NCI-H526 treated with DMSO at 0.1 percent for 48 hours (cell line): ENCODE measurements around the gene MED27.

Source experiments
- DNase-seq: peaks from one replicate; lab custom pipeline; 2025; lab: John Stamatoyannopoulos, UW

Gene MED27

DNA sequence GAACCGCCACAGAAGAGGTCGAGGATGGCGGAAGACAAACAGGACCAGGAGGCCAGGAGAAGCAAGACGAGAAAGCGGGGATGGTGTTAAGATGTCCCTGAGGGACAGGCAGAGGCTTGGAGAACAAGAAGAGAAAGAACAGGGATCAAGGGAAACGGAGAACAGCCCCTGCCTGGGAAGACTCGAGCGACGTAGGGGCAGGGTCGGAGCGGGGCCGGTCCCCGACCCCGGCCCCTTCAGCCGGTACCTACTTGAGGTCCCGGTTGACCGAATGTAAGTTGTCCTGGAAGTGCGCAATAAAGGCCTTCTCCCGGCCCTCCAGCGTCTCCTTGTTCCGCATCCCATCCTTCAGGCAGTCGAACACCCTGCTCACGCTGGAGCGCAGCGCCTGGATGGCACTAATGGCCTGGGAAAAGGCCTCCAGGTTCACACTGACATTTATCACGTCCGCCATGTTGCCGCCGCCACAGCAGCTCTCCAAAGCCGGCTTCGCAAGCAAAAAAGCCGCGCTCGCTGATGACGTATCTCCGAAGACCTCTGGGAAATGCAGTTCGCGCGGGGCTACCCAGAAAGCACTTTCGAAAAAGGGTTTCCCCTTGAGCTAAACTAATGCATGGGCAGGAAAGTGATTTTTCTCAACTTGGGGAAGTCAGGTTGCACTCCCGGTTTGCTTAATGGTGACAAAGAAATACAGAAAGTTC lies at the start of gene MED27:
Gene MED27, minus strand, starts transcription at position 477 of the 701 bp plus-strand sequence. Its CDS starts 23 bp downstream, at position 454.
- DNase-seq, result peak; percentile 49

DNA sequence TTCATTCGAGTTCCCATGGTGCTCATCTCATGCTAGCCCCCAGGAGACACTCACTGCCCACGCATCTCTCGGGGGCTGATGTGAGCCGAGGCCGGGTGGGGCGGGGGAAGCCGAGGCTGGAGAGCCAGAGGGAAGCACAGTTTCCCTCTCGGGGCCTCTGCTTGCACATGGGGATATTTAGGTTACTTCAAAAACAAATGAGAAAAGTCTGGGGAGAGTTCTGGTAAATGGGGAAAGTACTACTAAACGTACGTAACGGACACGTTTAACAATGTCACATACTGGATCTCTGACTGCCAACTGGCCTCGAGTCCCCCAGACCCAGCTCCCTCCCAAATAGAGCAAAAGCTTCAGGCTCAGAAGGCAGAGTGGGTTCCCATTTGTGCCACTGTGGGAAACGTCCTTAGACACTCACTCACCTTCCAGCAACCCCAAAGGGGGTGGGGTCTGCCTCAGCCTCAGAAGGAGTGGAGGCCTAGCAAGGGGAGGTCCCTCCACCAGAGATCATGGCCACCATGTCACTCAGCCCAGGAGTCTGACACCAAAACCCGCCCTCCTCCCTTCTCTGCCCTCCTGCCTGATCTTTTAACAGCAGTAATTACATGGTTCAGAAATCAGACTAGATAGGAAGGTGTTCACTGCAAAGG lies 48.3 kb upstream of the MED27 start:
- no peak for DNase-seq

- DNase-seq, result no peak
These were observed 47.1 kb upstream of the MED27 start for GRCh38 chr9:132126680-132127236.

- DNase-seq, result no peak
These were observed 46.4 kb upstream of the MED27 start for GRCh38 chr9:132125944-132126679.

DNA sequence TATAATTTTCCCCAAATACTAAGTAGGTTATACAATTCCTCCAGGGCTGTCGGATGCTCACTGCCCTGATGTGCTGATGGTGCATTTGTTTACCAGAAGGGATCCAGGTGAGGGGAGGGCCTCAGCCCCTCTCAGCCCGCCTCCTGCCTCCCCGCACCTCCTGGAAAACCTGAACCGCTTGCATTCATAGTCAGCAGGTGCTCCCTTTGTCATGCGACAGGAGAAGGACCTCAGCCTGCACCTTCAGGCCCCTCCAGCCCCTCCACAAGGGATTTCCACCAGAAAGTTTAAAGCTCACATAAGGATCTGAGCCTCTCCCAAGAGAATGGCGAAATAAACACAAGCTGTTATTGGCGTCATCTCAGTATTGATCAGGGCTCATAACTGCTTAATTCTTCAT lies 45.7 kb upstream of the MED27 start:
- DNase-seq, result no peak

GRCh38 chr9:132124800-132125199 lies 45.1 kb upstream of the MED27 start:
- DNase-seq, result no peak

DNA sequence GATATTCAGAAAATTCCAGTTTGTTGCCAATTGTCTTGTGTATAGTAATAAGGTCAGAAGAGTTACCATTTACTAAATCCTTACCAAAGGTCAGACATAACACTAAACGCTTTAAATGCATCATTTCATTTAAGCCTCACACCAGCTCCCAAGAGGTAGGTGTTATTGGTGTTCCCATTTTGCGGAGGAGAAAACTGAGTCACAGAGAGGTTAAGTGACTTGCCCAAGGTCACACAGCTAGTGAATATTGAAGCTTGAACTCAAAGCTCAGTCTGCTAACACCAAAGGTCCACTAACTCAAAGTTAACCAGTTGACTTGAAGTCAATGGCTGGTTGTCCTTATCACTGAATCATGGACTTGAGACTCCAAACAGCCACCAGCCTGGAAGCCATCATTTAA lies 41.4 kb upstream of the MED27 start:
- no peak for DNase-seq

DNA sequence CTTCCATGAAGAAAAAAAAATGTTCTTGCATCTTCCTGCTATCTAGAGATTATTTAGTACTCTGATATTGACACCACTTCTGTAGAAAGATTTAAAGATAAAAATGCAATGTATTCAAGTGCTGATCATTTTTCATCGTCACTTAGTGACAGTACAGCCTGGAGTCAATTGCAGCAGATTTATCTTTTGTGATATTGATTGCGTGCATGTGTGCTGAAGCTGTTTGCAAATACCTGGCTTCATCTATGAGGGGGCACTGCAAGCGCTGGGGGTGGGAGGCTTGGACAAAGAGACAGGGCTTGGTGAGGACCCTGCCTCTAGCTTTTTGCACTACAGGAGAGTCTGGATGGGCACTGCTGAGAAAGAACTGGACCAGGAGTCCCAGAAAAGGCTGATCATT lies 38.0 kb upstream of the MED27 start:
- no peak for DNase-seq

GRCh38 chr9:132116583-132116982 lies 36.9 kb upstream of the MED27 start:
- no peak for DNase-seq

DNA sequence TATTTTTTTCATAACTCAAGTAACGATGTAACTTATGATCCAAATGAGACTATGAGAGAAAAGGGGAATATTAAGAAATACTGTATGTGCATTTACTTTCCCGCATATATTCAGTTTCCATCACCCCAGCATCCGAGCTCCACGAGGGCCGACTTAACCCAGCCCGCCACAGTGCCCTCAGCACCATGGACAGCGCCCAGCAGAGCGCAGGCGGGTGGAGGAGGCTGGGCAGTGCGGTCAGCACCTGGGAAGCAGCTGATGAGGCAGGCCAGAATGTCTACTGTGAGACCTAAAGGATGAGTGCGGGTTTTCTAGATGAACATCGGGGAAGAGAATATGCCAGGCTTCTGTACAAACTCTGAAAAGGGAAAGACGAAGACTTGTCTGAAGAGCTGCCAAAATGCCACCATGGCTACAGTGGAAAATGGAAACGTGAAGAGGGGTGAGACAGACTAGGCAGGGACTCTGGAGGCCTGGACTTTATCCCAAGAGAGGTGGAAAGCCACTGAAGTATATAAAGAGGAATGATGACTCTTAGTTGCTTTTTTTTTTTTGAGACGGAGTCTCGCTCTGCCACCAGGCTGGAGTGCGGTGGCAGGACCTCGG lies 34.5 kb upstream of the MED27 start:
- DNase-seq, result no peak

GRCh38 chr9:132109291-132109690 lies 29.6 kb upstream of the MED27 start:
- DNase-seq, result no peak

DNA sequence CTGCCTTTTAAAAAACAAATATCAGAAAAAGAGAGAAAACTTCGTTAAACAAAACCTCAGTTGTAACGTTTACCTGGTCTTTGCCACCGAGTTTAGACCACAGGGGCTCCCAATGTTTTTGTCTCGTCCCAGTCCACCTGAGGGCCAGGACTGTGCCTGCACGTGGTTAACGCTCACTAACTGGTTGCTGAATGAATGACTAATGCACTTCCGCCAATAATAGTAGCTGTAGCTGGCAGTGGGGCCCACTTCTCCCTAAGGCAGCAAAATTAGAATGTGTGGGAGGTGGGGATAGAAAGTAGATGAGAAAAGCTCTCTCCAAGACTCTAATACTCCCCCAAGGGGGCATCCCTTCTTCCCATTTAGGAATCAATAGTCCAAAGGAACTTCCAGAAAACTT lies 29.1 kb upstream of the MED27 start:
- DNase-seq, result no peak

GRCh38 chr9:132099741-132100407 lies 20.2 kb upstream of the MED27 start:
- DNase-seq, result no peak

GRCh38 chr9:132099167-132099566 lies 19.5 kb upstream of the MED27 start:
- no peak for DNase-seq

GRCh38 chr9:132094314-132094791 lies 14.7 kb upstream of the MED27 start:
- no peak for DNase-seq

DNA sequence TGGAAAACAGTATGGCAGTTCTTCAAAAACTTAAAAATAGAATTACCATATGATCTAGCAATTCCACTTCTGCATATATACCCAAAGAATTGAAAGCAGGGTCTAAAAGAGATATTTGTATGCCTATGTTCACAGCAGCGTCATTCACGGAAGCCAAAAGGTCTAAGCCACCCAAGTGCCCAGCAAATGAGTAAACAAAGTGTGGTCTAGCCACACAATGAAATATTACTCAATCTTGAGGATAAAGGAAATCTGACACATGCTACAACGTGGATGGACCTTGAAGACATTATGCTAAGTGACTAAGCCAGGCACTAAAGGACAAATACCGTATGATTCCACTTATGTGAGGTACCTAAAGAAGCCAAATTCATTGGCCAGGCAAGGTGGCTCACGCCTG lies 11.1 kb upstream of the MED27 start:
- DNase-seq, result no peak

- no peak for DNase-seq
These were observed 7.9 kb upstream of the MED27 start for GRCh38 chr9:132087438-132088030.

DNA sequence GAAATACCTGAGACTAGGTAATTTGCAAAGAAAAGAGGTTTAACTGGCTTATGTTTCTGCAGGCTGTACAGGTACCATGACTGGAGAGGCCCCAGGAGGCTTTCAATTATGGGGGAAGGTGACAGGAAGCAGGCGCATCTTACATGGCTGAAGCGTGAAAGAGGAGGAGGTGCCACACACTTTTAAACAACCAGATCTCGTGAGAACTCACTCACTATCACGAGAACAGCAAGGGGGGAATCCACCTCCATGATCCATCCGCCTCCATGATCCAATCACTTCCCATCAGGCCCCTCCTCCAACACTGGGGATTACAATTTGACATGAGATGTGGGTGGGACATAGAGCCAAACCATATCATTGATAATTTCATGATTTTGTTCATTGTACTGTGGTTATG lies 2.5 kb upstream of the MED27 start:
- no peak for DNase-seq

DNA sequence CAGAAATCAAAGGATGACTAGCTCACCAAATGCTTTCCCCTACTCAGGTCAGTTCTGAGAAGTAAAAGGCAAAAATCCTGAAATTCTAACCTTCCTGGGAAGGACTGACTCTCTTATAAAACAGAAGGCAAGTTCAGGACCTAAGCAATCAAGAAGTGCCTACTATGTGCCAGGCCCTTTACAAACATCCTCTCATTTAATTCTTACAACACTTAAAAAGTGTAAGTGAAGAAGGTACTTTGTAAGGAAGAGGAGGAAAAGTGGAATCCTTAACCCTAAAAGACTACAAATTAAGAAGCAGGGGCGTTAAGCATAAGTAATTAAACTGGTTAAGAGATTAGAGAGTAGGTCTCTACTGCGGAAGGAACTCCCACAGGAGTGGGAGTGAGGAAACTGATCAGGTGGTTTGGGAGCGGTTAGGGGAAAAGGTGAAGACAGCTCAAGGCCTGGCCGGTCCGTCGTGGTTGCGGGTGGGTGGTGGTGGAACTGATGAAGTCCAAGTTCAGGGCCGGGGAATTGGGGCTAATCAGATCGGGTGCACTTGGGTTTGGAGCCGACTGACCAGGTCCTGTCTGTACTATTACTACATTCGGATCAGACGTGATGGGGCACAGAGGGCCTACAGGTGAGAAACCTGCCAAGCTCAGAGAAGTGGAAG lies 839 bp downstream of the MED27 start:
- no peak for DNase-seq

DNA sequence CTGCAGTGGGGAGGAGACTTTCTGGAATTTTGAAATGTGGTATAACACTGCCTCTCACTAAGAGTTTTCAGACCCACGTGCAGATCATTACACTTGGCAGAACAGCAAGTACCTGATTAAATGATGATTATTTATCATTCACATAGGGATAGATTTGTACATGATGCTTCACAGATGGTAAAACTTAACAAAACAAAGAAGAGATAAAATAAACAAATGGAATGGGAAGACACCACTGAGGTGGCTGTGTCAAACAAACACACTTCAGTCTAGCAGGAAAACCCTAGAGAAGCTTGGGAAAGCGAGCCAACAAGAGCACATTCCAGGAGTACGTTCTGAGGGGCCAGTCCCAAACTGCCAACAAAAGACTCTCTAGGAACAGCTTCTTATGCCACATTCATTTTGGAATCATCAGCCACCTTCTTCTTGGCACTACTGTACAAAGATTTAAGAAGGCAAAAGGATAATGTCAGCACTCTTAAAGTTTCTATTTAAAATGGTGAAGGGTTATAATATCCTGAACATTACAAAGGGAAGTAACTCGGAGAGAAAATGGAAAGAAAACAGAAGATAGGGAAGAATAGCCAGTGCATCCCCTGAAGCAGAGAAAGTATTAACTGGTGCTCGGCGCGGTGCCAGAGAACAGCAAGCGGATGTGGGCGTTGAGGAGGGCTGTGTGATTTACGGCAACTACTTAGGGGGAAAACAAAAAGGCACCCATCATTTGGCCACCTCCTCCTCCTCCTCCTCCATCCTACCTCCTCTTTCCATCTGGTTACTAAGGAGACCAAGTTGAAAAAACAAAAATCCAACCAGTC lies 1.6 kb downstream of the MED27 start:
- DNase-seq, result no peak
